ENCODE measurements around the gene MSANTD1.

GRCh38 chr4:3291969-3292570, 43.1 kb downstream of the MSANTD1 start:
- TF ChIP-seq CTCF (IDR thresholded peaks at IDR 0.05; ENCODE audit: low read length), result no peak
- no peak for TF ChIP-seq EZH2 (IDR thresholded peaks at IDR 0.05; ENCODE audit: borderline replicate concordance, low read length)
